Adrenal gland (tissue), 12 donors: Measurements from ENCODE around the gene ATE1. TPM values are rescaled to one million over a fixed set of nuclear protein-coding genes. Genes with fewer than 3 reads are reported as not detected.

Experiments used
- DNase-seq, 7 donors: peaks; one replicate each; pipeline ENCODE4 v3.0.0-alpha.2; 2019 to 2020
- H3K27ac ChIP-seq, 5 donors: fragments of 200-600 bp; sonication (generic) in 4 of 5; 1 replicate in 3 of 5; 2 replicates in 2 of 5; pipeline versions ENCODE4 v1.5.1 to v1.8.0; 2016 to 2020; ENCODE audit warnings: mild to moderate bottlenecking in 1 of 5
- H3K27me3 ChIP-seq: fragments of 200-600 bp; 2 replicates; pipeline ENCODE4 v1.8.0; 2021
- H3K36me3 ChIP-seq, 2 donors: fragments of 200-600 bp; replicated peaks in 1 of 2; 1 replicate in 1 of 2; 2 replicates in 1 of 2; pipeline versions ENCODE4 v1.5.1 to v1.8.0; 2018 to 2022
- H3K4me1 ChIP-seq, 2 donors: fragments of 200-600 bp; replicated peaks in 1 of 2; 1 replicate in 1 of 2; 2 replicates in 1 of 2; pipeline versions ENCODE4 v1.5.1 to v1.8.0; 2018 to 2021
- H3K4me3 ChIP-seq, 4 donors: fragments of 200-600 bp; sonication (generic) in 3 of 4; one replicate each; pipeline ENCODE4 v1.5.1; 2016 to 2018
- H3K9me3 ChIP-seq, 3 donors: fragments of 200-600 bp; sonication (generic) in 1 of 3; replicated peaks in 1 of 3; 1 replicate in 2 of 3; 2 replicates in 1 of 3; pipeline versions ENCODE4 v1.5.1 to v1.8.0; 2016 to 2021
- POLR2A ChIP-seq, 2 donors: fragments of 450-650 bp; IDR thresholded peaks; one replicate each; pipeline ENCODE4 v1.6.1; 2017; ENCODE audit warnings: antibody characterized with exemption in 2 of 2, mild to moderate bottlenecking in 2 of 2, moderate library complexity in 1 of 2
- WGBS, 4 donors: extraction: QIAGEN DNeasy Blood & Tissue Kit in 2 of 4; methylation state at CpG; one replicate each; pipeline versions ENCODE4 v1.1.5 to v1.1.7; 2013 to 2017; 5-methylcytosine and 5-hydroxymethylcytosine counted together
- intact Hi-C, 2 donors: fragments of 100-400 bp; cut with DNase I; formaldehyde crosslinking; loops; one replicate each; pipeline versions ENCODE4 v1.14.1 to v1.15.0; 2022 to 2023
- polyA plus RNA-seq, 3 donors: library from polyadenylated mRNA; stranded (reverse); fragments of 200-250 nt in 2 of 3; fragments of 350-450 nt in 1 of 3; fragmentation: Illumina TruSeq in 1 of 3; extraction: RNeasy Lipid Tissue Mini Kit (QIAGEN cat#74804) in 1 of 3; gene quantifications; one replicate each; pipeline ENCODE4 v1.2.3, GENCODE V29; 2013 to 2014
- total RNA-seq, 9 donors: library from RNA; depleted of rRNA in 4 of 9; stranded (reverse); fragments of >200 nt in 4 of 9; fragments of 120-200 nt in 1 of 9; fragmentation: NEBNext Ultra II Directional in 1 of 9; extraction: Animal tissue kit (Norgen Biotek cat#: 25700) in 1 of 9; gene quantifications; one replicate each; pipeline versions ENCODE4 v1.1.0 to v1.2.4, GENCODE V29; 2013 to 2023
- TF ChIP-seq, protein P1 (sequence below), 6 experiments: fragments of 450-650 bp in 4 of 6; fragments of 200-600 bp in 2 of 6; sonication (generic) in 1 of 6; IDR thresholded peaks; 1 replicate in 5 of 6; 2 replicates in 1 of 6; pipeline versions ENCODE4 v1.5.1 to v1.8.0; 2016 to 2021; ENCODE audit warnings: antibody characterized with exemption in 6 of 6, mild to moderate bottlenecking in 2 of 6, moderate library complexity in 1 of 6
- donor health status: healthy with polysubstance abuse.
- donor health status: Bipolar disorder and iron deficiency.
- donor health status: DM: yes; HTN: yes; CAD: no.
- donor health status: DM: no; HTN: no; CAD: no.
- donor health status: DM: no; HTN: no; CAD: no.
- donor health status: DM: yes; HTN: yes; CAD: no.

Gene ATE1
- total and polyA plus RNA-seq, 12 donors = 4.2 to 53.7 (median 31.9) TPM

DNA sequence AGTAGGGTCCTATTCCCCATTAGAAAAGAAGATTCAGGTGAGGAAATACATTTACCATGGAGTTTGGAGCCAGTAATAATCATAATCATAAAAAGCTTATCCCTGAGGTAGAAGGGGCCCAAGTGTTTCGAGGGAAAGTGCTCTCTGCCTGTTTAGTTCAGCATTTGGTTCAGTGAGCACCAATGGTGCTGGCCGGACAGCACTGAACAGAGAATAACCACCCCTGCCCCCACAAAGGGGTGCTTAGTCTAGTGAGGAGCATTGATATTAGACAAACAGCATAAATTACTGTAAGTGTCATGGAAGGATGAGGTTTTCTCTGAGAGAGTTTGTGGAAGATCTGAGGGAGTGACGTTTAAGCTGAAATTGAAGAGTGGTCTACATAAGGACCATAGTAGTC, 21.6 kb upstream of the ATE1 start:
- H3K27ac ChIP-seq = no peak overlapping the region
- no peak overlapping the region for H3K4me3 ChIP-seq
- TF ChIP-seq, protein P1, sequence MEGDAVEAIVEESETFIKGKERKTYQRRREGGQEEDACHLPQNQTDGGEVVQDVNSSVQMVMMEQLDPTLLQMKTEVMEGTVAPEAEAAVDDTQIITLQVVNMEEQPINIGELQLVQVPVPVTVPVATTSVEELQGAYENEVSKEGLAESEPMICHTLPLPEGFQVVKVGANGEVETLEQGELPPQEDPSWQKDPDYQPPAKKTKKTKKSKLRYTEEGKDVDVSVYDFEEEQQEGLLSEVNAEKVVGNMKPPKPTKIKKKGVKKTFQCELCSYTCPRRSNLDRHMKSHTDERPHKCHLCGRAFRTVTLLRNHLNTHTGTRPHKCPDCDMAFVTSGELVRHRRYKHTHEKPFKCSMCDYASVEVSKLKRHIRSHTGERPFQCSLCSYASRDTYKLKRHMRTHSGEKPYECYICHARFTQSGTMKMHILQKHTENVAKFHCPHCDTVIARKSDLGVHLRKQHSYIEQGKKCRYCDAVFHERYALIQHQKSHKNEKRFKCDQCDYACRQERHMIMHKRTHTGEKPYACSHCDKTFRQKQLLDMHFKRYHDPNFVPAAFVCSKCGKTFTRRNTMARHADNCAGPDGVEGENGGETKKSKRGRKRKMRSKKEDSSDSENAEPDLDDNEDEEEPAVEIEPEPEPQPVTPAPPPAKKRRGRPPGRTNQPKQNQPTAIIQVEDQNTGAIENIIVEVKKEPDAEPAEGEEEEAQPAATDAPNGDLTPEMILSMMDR (IDR thresholded peaks at IDR 0.05) = no peak
- TF ChIP-seq POLR2A (IDR thresholded peaks at IDR 0.05) = no peak
- DNase-seq = no peak
- H3K4me1 ChIP-seq = no peaks in the 10 kb centered on the region
- WGBS, 4 donors = 77 to 86% (median 84%) methylated on average over 3 of the region's 3 CpGs
- no peaks in the 10 kb centered on the region for H3K27me3 ChIP-seq
- no peaks in the 10 kb centered on the region for H3K9me3 ChIP-seq
- no peaks in the 10 kb centered on the region for H3K36me3 ChIP-seq
- intact Hi-C loops = no loop called here

DNA sequence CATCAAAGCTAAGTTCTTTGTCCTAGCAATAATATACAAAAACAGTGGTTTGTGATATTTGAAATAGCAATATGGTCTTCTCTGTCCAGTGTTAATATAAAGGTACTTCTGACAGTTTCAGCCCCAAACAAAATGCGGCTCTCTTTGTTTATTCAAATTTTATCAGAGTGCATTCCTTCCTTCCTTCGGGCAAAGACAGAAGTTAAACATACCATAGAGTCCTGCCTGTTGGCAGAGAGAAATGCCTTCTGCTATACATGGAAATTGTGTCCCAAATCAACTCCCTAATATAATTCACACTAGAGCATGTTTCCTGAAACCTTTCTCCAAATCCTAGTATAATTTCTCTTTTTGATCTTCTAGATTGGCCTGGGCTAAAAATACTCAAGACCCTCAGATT, 21.2 kb upstream of the ATE1 start:
- intact Hi-C loops = no loop called here
- no peaks in the 10 kb centered on the region for H3K27me3 ChIP-seq
- H3K9me3 ChIP-seq = no peaks in the 10 kb centered on the region
- H3K4me3 ChIP-seq = no peak overlapping the region
- H3K27ac ChIP-seq = no peak overlapping the region
- TF ChIP-seq, protein P1 (IDR thresholded peaks at IDR 0.05) = no peak
- TF ChIP-seq POLR2A (IDR thresholded peaks at IDR 0.05) = no peak
- DNase-seq = no peak
- no peaks in the 10 kb centered on the region for H3K4me1 ChIP-seq
- 63 to 76% (median 71%) methylated on average over 2 of the region's 2 CpGs for WGBS, 4 donors
- no peaks in the 10 kb centered on the region for H3K36me3 ChIP-seq

DNA sequence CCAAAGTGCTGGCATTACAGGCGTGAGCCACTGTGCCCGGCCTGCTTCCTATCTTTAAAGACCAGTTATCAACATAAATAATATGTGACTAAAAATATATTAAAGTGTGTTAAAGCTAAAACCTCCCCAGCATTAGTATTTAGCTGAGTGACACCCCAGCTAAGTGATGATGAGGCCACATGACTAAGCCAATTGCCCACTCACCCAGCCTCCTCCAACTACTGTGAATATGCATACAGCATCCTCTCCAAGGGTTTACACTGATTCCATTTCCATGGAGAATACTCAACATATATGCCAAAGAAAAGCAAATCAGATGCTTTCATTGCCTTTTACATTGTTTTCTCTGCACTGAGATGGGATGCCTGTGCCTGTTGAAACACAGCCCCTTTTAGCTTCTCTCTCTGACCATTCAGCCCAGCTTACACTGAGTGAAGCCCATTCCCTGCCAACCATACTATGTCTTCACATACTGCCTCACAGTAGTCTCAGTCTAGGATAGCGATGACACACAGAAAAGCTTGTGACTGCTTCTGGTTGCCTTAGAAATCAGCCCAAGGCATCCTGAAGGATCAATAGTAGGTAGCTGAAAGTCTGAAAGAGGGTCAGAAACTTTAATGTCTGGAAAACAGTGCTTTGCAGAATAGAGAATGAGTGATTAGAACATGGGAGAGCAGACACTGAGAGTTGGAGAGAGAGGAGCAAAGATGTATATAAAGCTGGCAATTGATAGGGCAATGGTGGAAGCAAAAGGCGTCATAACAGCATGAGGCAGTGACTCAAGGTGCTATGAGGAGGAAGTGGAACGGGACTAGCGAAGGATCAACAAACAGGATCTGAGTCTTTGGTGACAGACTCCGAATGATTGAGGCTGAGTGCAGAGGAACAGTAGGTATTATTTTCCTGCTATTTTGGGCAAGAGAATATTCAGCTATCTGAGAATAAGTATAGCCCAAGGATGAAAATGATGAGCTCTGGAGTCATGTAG, 19.8 kb upstream of the ATE1 start:
- no peaks in the 10 kb centered on the region for H3K27me3 ChIP-seq
- intact Hi-C loops = no loop called here
- WGBS, 4 donors = 79 to 87% (median 84%) methylated on average over 7 of the region's 7 CpGs
- no peak for DNase-seq
- H3K4me3 ChIP-seq = no peak overlapping the region
- TF ChIP-seq POLR2A (IDR thresholded peaks at IDR 0.05) = no peak
- TF ChIP-seq, protein P1 (IDR thresholded peaks at IDR 0.05) = no peak
- H3K36me3 ChIP-seq = no peaks in the 10 kb centered on the region
- H3K27ac ChIP-seq = no peak overlapping the region
- H3K4me1 ChIP-seq = no peaks in the 10 kb centered on the region
- H3K9me3 ChIP-seq = no peaks in the 10 kb centered on the region

DNA sequence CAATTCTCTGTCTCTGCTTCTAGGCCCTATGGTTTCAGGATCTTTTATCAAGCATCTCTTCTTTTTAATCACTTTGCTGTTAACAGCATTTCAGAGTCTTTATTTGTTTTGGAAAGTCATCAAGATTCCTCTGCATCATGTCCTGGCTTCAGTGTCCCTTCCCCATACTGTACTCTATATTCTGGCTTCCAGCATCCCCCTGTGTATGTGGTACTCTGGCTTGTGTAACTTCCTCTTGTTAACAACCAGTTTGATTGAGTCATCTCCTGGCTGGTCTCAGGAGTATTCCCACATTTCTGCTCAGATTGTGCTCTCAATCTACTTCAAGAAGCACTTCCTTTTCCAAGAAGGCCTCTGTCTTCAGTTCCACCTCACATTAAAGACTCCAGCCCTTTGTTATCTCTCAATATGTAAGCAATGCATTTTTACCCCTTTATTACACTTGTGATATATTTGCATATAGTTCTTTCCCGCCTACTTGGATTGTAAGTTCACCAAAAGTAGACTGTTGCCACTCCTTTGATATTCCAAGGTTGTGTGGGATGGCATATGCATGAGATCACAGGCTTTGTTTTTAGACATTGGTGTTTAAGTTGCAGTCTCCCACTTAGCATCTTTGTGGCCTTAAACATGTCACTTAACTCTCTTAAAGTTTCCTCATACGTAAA, 15.1 kb upstream of the ATE1 start:
- Histone ChIP-seq H3K4me1 (no peaks in the 10 kb centered on the region), H3K36me3 (no peaks in the 10 kb centered on the region), H3K4me3 (no peak overlapping the region), H3K27me3 (no peaks in the 10 kb centered on the region), H3K9me3 (no peaks in the 10 kb centered on the region), H3K27ac (no peak overlapping the region)
- WGBS, 4 donors = 38 to 92% (median 85%) methylated on average over 2 of the region's 2 CpGs
- intact Hi-C loops = no loop called here
- TF ChIP-seq, protein P1 (IDR thresholded peaks at IDR 0.05) = no peak
- no peak for TF ChIP-seq POLR2A (IDR thresholded peaks at IDR 0.05)
- peak in 1 of 7 donors; percentile 13 for DNase-seq
